Retinal pigment epithelial cell (primary cell): Measurements from ENCODE around the gene FZR1.
"Not testable (repeated sequence)": the region's sequence is repeated elsewhere in the genome, so short reads cannot be mapped to it uniquely, and the experiment has no call there.

ENCODE experiments used
- DNase-seq: peaks from one replicate; pipeline ENCODE4 v3.0.0-alpha.2; 2010; ENCODE audit warnings: low read depth
- H3K4me3 ChIP-seq: 2 replicates; pipeline ENCODE4 v1.5.1; 2011; ENCODE audit warnings: mild to moderate bottlenecking, low read length, control low read depth, moderate library complexity
- CTCF ChIP-seq: conservative IDR thresholded peaks from 2 replicates; pipeline ENCODE4 v1.5.1; 2011; ENCODE audit warnings: low read depth, low read length, control low read depth, inconsistent platforms

Gene FZR1

GRCh38 chr19:3577723-3578344 lies 71.7 kb downstream of the FZR1 start:
- H3K4me3 ChIP-seq: no peak overlapping the region
- no peak for DNase-seq
- no peak for TF ChIP-seq CTCF

GRCh38 chr19:3578390-3578789 lies 72.3 kb downstream of the FZR1 start:
- no peak overlapping the region for H3K4me3 ChIP-seq
- DNase-seq: no peak
- TF ChIP-seq CTCF: no peak

GRCh38 chr19:3580156-3580934 lies 74.2 kb downstream of the FZR1 start:
- no peak overlapping the region for H3K4me3 ChIP-seq
- peak; percentile 19 for DNase-seq

GRCh38 chr19:3581792-3582191 lies 75.7 kb downstream of the FZR1 start:
- not testable (repeated sequence) for DNase-seq, H3K4me3 ChIP-seq

More at GRCh38 chr19:3580156-3580934, 74.2 kb downstream of the FZR1 start:
- TF ChIP-seq CTCF: no peak

- not testable (repeated sequence) for H3K4me3 ChIP-seq, DNase-seq
These were observed 78.1 kb downstream of the FZR1 start for GRCh38 chr19:3584036-3584802.

GRCh38 chr19:3585301-3586126 lies 79.4 kb downstream of the FZR1 start, which contains the start of gene GIPC3:
GIPC3 (plus strand) TSS chr19:3585478; CDS start chr19:3585598, 120 bp downstream.
- no peak for DNase-seq
- no peak for TF ChIP-seq CTCF
- no peak within 1 kb of the TSS for H3K4me3 ChIP-seq

- no peak for DNase-seq
- no peak overlapping the region for H3K4me3 ChIP-seq
These were observed 80.1 kb downstream of the FZR1 start for GRCh38 chr19:3586127-3586626.

More at GRCh38 chr19:3586127-3586626, 80.1 kb downstream of the FZR1 start:
- peak; percentile 56 for TF ChIP-seq CTCF
